Fibroblast of lung (primary cell): Measurements from ENCODE around the gene NHLH2. TPM values are rescaled to one million over a fixed set of nuclear protein-coding genes. Genes with fewer than 3 reads are reported as not detected.

Experiments
- DNase-seq, 2 donors: peaks; one replicate each; pipeline versions ENCODE4 v3.0.0 to v3.0.0-alpha.2; 2010; ENCODE audit warnings: low read depth in 2 of 2
- H2AFZ ChIP-seq: 2 replicates; pipeline ENCODE4 v1.5.1; 2012; ENCODE audit warnings: low read length, control low read depth, inconsistent platforms
- H3K27ac ChIP-seq: 2 replicates; pipeline ENCODE4 v1.5.1; 2011; ENCODE audit warnings: low read length, control low read depth; ENCODE audit not compliant: insufficient read depth
- H3K27me3 ChIP-seq: 2 replicates; pipeline ENCODE4 v1.5.1; 2011; ENCODE audit warnings: mild to moderate bottlenecking, low read length; ENCODE audit not compliant: control insufficient read depth, insufficient read depth
- H3K36me3 ChIP-seq: 2 replicates; pipeline ENCODE4 v1.5.1; 2011; ENCODE audit warnings: low read length; ENCODE audit not compliant: control insufficient read depth, insufficient read depth
- H3K4me1 ChIP-seq: 2 replicates; pipeline ENCODE4 v1.5.1; 2011; ENCODE audit warnings: low read length; ENCODE audit not compliant: control insufficient read depth, insufficient read depth; ENCODE audit errors: extremely low read depth
- H3K4me2 ChIP-seq: 2 replicates; pipeline ENCODE4 v1.5.1; 2011; ENCODE audit warnings: low read length, control low read depth; ENCODE audit not compliant: insufficient read depth; ENCODE audit errors: extremely low read depth
- H3K4me3 ChIP-seq, 4 experiments: fragments of 200-600 bp in 1 of 4; sonication (generic) in 1 of 4; replicated peaks in 1 of 4; 2 replicates each; pipeline ENCODE4 v1.5.1; 2011 to 2016; ENCODE audit warnings: low read length in 4 of 4, low read depth in 3 of 4, mild to moderate bottlenecking in 3 of 4, control low read depth in 2 of 4, inconsistent platforms in 1 of 4, mixed read lengths in 1 of 4; ENCODE audit not compliant: insufficient read depth in 1 of 4; ENCODE audit errors: control extremely low read depth in 1 of 4
- H3K79me2 ChIP-seq: 2 replicates; pipeline ENCODE4 v1.5.1; 2012; ENCODE audit warnings: mild to moderate bottlenecking, low read length, inconsistent platforms; ENCODE audit not compliant: control insufficient read depth, insufficient read depth
- H3K9ac ChIP-seq: 2 replicates; pipeline ENCODE4 v1.5.1; 2011; ENCODE audit warnings: mild to moderate bottlenecking, low read length, control low read depth; ENCODE audit not compliant: insufficient read depth
- H3K9me3 ChIP-seq: 2 replicates; pipeline ENCODE4 v1.5.1; 2012; ENCODE audit warnings: low read depth, low read length; ENCODE audit not compliant: control insufficient read depth, insufficient read depth
- H4K20me1 ChIP-seq: 2 replicates; pipeline ENCODE4 v1.5.1; 2011; ENCODE audit warnings: low read length; ENCODE audit not compliant: control insufficient read depth, insufficient read depth; ENCODE audit errors: extremely low read depth
- CTCF ChIP-seq, 2 donors: IDR thresholded peaks in 1 of 2; conservative IDR thresholded peaks in 1 of 2; 1 replicate in 1 of 2; 2 replicates in 1 of 2; pipeline ENCODE4 v1.5.1; 2011 to 2012; ENCODE audit warnings: low read length in 2 of 2, control low read depth in 1 of 2, inconsistent platforms in 1 of 2, low read depth in 1 of 2, mild to moderate bottlenecking in 1 of 2
- EZH2 ChIP-seq: IDR thresholded peaks from 2 replicates; pipeline ENCODE4 v1.5.1; 2012; ENCODE audit warnings: low read length, control low read depth, mild to moderate bottlenecking; ENCODE audit errors: missing control alignments
- polyA plus RNA-seq, 2 donors: library from polyadenylated mRNA; depleted of rRNA in 1 of 2; stranded (reverse) in 1 of 2; unstranded in 1 of 2; fragments of >200 nt; gene quantifications; 2 replicates each; pipeline ENCODE4 v1.2.1, GENCODE V29; 2011 to 2012; ENCODE audit warnings: missing spikeins in 1 of 2
- total RNA-seq: library from RNA; depleted of rRNA; stranded (reverse); fragments of >200 nt; gene quantifications from 2 replicates; pipeline ENCODE4 v1.2.1, GENCODE V29; 2014

Gene NHLH2
- total and polyA plus RNA-seq, 2 donors (not counting 1 experiment from before 2014, with no cell fraction given): not detected

GRCh38 chr1:115873184-115873583 is 32.3 kb upstream of the NHLH2 start:
- Histone ChIP-seq H3K79me2 (no peaks in the 10 kb centered on the region), H2AFZ (no peak overlapping the region), H3K4me1 (no peaks in the 10 kb centered on the region), H3K36me3 (no peaks in the 10 kb centered on the region), H3K4me3 (no peak overlapping the region), H3K27ac (no peak overlapping the region), H3K9ac (no peak overlapping the region), H4K20me1 (no peaks in the 10 kb centered on the region), H3K4me2 (no peak overlapping the region), H3K27me3 (no peaks in the 10 kb centered on the region), H3K9me3 (no peaks in the 10 kb centered on the region)
- no peak for DNase-seq
- TF ChIP-seq CTCF (conservative IDR thresholded peaks at IDR 0.05 in 1 of 2, IDR thresholded peaks at IDR 0.05 in 1 of 2; ENCODE audit: low read depth in 1 of 2, low read length in 2 of 2) (no peak), EZH2 (no peak)

- Histone ChIP-seq H3K9me3 (no peaks in the 10 kb centered on the region), H3K4me3 (no peak overlapping the region), H3K79me2 (no peaks in the 10 kb centered on the region), H3K4me2 (no peak overlapping the region), H3K27ac (no peak overlapping the region), H3K4me1 (no peaks in the 10 kb centered on the region), H2AFZ (no peak overlapping the region), H4K20me1 (no peaks in the 10 kb centered on the region), H3K9ac (no peak overlapping the region), H3K36me3 (no peaks in the 10 kb centered on the region), H3K27me3 (no peaks in the 10 kb centered on the region)
- TF ChIP-seq CTCF (conservative IDR thresholded peaks at IDR 0.05 in 1 of 2, IDR thresholded peaks at IDR 0.05 in 1 of 2; ENCODE audit: low read depth in 1 of 2, low read length in 2 of 2) (no peak), EZH2 (no peak)
- no peak for DNase-seq
These were observed 28.1 kb upstream of the NHLH2 start for GRCh38 chr1:115869064-115869463.

- Histone ChIP-seq H3K4me2 (no peak overlapping the region), H3K27ac (no peak overlapping the region), H3K4me3 (no peak overlapping the region), H3K9me3 (no peaks in the 10 kb centered on the region), H3K36me3 (no peaks in the 10 kb centered on the region), H3K4me1 (no peaks in the 10 kb centered on the region), H2AFZ (no peak overlapping the region), H3K9ac (no peak overlapping the region), H3K79me2 (no peaks in the 10 kb centered on the region), H4K20me1 (no peaks in the 10 kb centered on the region), H3K27me3 (no peaks in the 10 kb centered on the region)
- TF ChIP-seq CTCF (conservative IDR thresholded peaks at IDR 0.05 in 1 of 2, IDR thresholded peaks at IDR 0.05 in 1 of 2; ENCODE audit: low read depth in 1 of 2, low read length in 2 of 2) (no peak), EZH2 (no peak)
- DNase-seq: no peak
These were observed 26.3 kb upstream of the NHLH2 start for GRCh38 chr1:115867216-115867615.
